ENCODE results near the gene PEX3. TPM values are rescaled to one million over a fixed set of nuclear protein-coding genes. Genes with fewer than 3 reads are reported as not detected.

The PEX3 gene
- total RNA-seq, 1 experiment from 2014 or later: 23.8 TPM

GRCh38 chr6:143401636-143402370 lies 48.8 kb upstream of the PEX3 start:
- ATAC-seq (no peak), DNase-seq (peak; percentile 12)
- no peaks in the 10 kb centered on the region for H4K20me1 ChIP-seq (ENCODE audit: low read length)
- ChIA-PET CTCF (no interaction called here), POLR2A (ENCODE audit: unreplicated experiment) (interaction anchor here (0.6 kb wide), 1 partner anchor 91 kb away, joined by 4 read pairs; no protein-coding TSS in a partner anchor)
- H3K27ac ChIP-seq (ENCODE audit: low read length): no peak overlapping the region
- no peaks in the 10 kb centered on the region for H3K79me2 ChIP-seq (ENCODE audit: low read length)
- intact Hi-C loops (cut with micrococcal nuclease): no loop called here
- H3K36me3 ChIP-seq (ENCODE audit: low read depth, low read length): no peaks in the 10 kb centered on the region
- H2AFZ ChIP-seq (ENCODE audit: low read length): 0 out of 2 replicates have a peak overlapping the region, but pooled peaks have one; percentile 9
- no peak overlapping the region for H3K4me3 ChIP-seq (ENCODE audit: low read length)
- TF ChIP-seq, protein P1, sequence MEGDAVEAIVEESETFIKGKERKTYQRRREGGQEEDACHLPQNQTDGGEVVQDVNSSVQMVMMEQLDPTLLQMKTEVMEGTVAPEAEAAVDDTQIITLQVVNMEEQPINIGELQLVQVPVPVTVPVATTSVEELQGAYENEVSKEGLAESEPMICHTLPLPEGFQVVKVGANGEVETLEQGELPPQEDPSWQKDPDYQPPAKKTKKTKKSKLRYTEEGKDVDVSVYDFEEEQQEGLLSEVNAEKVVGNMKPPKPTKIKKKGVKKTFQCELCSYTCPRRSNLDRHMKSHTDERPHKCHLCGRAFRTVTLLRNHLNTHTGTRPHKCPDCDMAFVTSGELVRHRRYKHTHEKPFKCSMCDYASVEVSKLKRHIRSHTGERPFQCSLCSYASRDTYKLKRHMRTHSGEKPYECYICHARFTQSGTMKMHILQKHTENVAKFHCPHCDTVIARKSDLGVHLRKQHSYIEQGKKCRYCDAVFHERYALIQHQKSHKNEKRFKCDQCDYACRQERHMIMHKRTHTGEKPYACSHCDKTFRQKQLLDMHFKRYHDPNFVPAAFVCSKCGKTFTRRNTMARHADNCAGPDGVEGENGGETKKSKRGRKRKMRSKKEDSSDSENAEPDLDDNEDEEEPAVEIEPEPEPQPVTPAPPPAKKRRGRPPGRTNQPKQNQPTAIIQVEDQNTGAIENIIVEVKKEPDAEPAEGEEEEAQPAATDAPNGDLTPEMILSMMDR (conservative IDR thresholded peaks at IDR 0.05; ENCODE audit: low read depth, low read length): no peak
- no peak for TF ChIP-seq EZH2 (IDR thresholded peaks at IDR 0.05; ENCODE audit: low read length, unreplicated experiment)
- no peak for TF ChIP-seq EZH2phosphoT487 (IDR thresholded peaks at IDR 0.05; ENCODE audit: borderline replicate concordance, low read length)
- H3K9me2 ChIP-seq (replicated peaks; ENCODE audit: low read length): no peaks in the 10 kb centered on the region
- H3K9ac ChIP-seq (ENCODE audit: low read length): no peak overlapping the region
- no TSS peak for BruUV-seq (replicated peaks)
- H3K4me2 ChIP-seq (ENCODE audit: low read length): no peak overlapping the region
- H3K27me3 ChIP-seq (ENCODE audit: low read length): no peaks in the 10 kb centered on the region
- H3K4me1 ChIP-seq (ENCODE audit: insufficient read depth, low read length): peaks cover 49% of the 10 kb centered on the region
- H3K9me3 ChIP-seq (ENCODE audit: low read length): no peaks in the 10 kb centered on the region
- H3F3A ChIP-seq (ENCODE audit: low read length, unreplicated experiment): no peaks in the 10 kb centered on the region

GRCh38 chr6:143402721-143403336 lies 47.8 kb upstream of the PEX3 start:
- POLR2A ChIA-PET (ENCODE audit: unreplicated experiment): no interaction called here
- CTCF ChIA-PET: no interaction called here

More at GRCh38 chr6:143402721-143403336, 47.8 kb upstream of the PEX3 start:
- DNase-seq (no peak), ATAC-seq (no peak)
- no peaks in the 10 kb centered on the region for H3F3A ChIP-seq (ENCODE audit: low read length, unreplicated experiment)
- no peaks in the 10 kb centered on the region for H3K9me2 ChIP-seq (replicated peaks; ENCODE audit: low read length)
- TF ChIP-seq EZH2phosphoT487 (IDR thresholded peaks at IDR 0.05; ENCODE audit: borderline replicate concordance, low read length) (no peak), EZH2 (IDR thresholded peaks at IDR 0.05; ENCODE audit: low read length, unreplicated experiment) (no peak)
- TF ChIP-seq, protein P1 (conservative IDR thresholded peaks at IDR 0.05; ENCODE audit: low read depth, low read length): no peak
- no peaks in the 10 kb centered on the region for H3K36me3 ChIP-seq (ENCODE audit: low read depth, low read length)
- no peaks in the 10 kb centered on the region for H3K9me3 ChIP-seq (ENCODE audit: low read length)
- no peak overlapping the region for H3K4me2 ChIP-seq (ENCODE audit: low read length)
- H3K27ac ChIP-seq (ENCODE audit: low read length): no peak overlapping the region
- no peak overlapping the region for H3K9ac ChIP-seq (ENCODE audit: low read length)
- H3K4me1 ChIP-seq (ENCODE audit: insufficient read depth, low read length): peaks cover 49% of the 10 kb centered on the region
- no TSS peak for BruUV-seq (replicated peaks)
- no peaks in the 10 kb centered on the region for H3K79me2 ChIP-seq (ENCODE audit: low read length)
- H3K4me3 ChIP-seq (ENCODE audit: low read length): no peak overlapping the region
- H3K27me3 ChIP-seq (ENCODE audit: low read length): no peaks in the 10 kb centered on the region
- no peak overlapping the region for H2AFZ ChIP-seq (ENCODE audit: low read length)
- intact Hi-C loops (cut with micrococcal nuclease): no loop called here
- H4K20me1 ChIP-seq (ENCODE audit: low read length): no peaks in the 10 kb centered on the region
